Bronchial epithelial cell (primary cell): Measurements from ENCODE around the gene CLCNKA. TPM values are rescaled to one million over a fixed set of nuclear protein-coding genes. Genes with fewer than 3 reads are reported as not detected.
A peak's percentile ranks its signal among the peaks of the same experiment; 100 is the strongest.
"Not testable (repeated sequence)": the region's sequence is repeated elsewhere in the genome, so short reads cannot be mapped to it uniquely, and the experiment has no call there.

Source experiments
- DNase-seq: peaks from one replicate; pipeline ENCODE4 v3.0.0-alpha.2; 2010; ENCODE audit warnings: low read depth
- FAIRE-seq: peaks from 2 replicates; lab custom pipeline; 2011; peaks lifted over from hg19 to GRCh38; lab: Jason Lieb, UNC
- H3K27me3 ChIP-seq: 2 replicates; pipeline ENCODE4 v1.5.1; 2011; ENCODE audit warnings: low read length; ENCODE audit not compliant: control insufficient read depth, insufficient read depth
- H3K36me3 ChIP-seq: 2 replicates; pipeline ENCODE4 v1.5.1; 2011; ENCODE audit warnings: low read length; ENCODE audit not compliant: control insufficient read depth, insufficient read depth
- H3K4me3 ChIP-seq: 2 replicates; pipeline ENCODE4 v1.5.1; 2011; ENCODE audit warnings: mild to moderate bottlenecking, low read depth, low read length, control low read depth
- CTCF ChIP-seq: IDR thresholded peaks from 2 replicates; pipeline ENCODE4 v1.5.1; 2011; ENCODE audit warnings: mild to moderate bottlenecking, moderate library complexity, low read length, control low read depth, inconsistent platforms; ENCODE audit not compliant: insufficient read depth, severe bottlenecking
- total RNA-seq: library from RNA; depleted of rRNA; stranded (reverse); fragments of >200 nt; gene quantifications from 2 replicates; pipeline ENCODE4 v1.2.1, GENCODE V29; 2014

Gene CLCNKA
- total RNA-seq, 1 donor from 2014 or later: not detected

GRCh38 chr1:15998929-15999328 is 22.9 kb upstream of the CLCNKA start:
- Histone ChIP-seq H3K27me3 (no peaks in the 10 kb centered on the region), H3K36me3 (no peaks in the 10 kb centered on the region), H3K4me3 (no peak overlapping the region)
- no peak for DNase-seq
- FAIRE-seq: no peak
- no peak for TF ChIP-seq CTCF

DNA sequence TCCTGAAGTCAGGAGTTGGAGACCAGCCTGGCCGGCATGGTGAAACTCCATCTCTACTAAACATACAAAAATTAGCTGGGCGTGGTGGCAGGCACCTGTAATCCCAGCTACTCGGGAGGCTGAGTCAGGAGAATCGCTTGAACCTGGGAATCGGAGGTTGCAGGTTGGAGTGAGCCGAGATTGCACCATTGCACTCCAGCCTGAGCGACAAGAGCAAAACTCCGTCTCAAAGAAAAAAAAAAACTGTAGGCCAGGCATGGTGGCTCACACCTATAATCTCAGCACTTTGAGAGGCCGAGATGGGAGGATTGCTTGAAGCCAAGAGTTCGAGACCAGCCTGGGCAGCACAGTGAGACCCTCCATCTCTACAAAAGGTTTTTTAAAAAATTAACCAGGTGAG is 20.6 kb upstream of the CLCNKA start:
- H3K4me3 ChIP-seq, H3K36me3 ChIP-seq, DNase-seq, H3K27me3 ChIP-seq, FAIRE-seq: not testable (repeated sequence)

GRCh38 chr1:16005597-16005996 is 16.2 kb upstream of the CLCNKA start:
- Histone ChIP-seq H3K4me3 (no peak overlapping the region), H3K36me3 (no peaks in the 10 kb centered on the region), H3K27me3 (no peaks in the 10 kb centered on the region)
- no peak for DNase-seq
- no peak for FAIRE-seq
- no peak for TF ChIP-seq CTCF

GRCh38 chr1:16006010-16006409 is 15.8 kb upstream of the CLCNKA start:
- no peaks in the 10 kb centered on the region for H3K27me3 ChIP-seq
- TF ChIP-seq CTCF: no peak
- DNase-seq (no peak), FAIRE-seq (no peak)
- no peak overlapping the region for H3K4me3 ChIP-seq
- H3K36me3 ChIP-seq: no peaks in the 10 kb centered on the region

DNA sequence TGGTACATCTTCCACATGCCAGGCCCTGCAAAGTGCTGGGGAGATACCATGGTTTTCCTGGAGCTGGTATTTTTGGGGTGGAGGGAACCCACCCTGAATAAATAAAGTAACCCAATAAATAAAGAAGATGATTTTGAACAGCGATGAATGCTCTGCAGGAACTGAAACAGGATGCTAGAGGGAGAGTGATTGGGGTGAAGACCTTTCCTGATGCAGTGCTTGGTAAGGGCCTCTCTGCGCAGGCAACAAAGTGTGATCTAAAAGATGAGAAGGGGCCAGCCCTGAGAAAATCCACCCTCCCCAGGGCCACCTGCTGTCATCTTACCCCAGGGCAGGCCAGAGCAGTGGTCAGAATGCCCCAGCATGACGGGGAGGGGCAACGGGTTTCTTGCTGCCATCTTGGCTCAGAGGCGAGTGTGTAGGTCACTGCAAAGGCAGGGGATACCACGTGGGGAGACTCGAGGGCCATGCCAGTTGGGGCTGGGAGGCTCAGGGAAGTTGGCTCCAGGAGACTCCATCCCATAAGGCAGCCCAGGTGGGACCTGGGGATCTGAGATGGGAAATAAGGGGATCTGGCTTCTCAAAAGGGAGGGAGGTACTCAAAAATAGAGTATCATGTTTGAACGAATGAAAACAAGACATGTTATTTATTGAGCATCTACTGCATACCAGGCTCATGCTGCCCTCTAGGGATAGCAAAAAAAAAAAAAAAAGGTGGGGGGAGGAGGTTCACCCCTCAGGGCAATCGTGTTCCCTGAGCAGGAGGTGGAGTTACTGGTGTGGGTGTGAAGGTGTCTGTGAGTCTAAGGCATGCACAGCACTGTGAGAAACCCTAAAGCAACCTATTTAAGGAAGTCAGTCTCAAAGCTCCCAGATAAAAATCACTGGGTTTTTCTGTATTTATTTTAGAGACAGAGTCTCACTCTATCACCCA is 15.0 kb upstream of the CLCNKA start:
- peak; percentile 20 for TF ChIP-seq CTCF
- Histone ChIP-seq H3K4me3 (no peak overlapping the region), H3K27me3 (no peaks in the 10 kb centered on the region), H3K36me3 (no peaks in the 10 kb centered on the region)
- FAIRE-seq (no peak), DNase-seq (peak; percentile 79)

DNA sequence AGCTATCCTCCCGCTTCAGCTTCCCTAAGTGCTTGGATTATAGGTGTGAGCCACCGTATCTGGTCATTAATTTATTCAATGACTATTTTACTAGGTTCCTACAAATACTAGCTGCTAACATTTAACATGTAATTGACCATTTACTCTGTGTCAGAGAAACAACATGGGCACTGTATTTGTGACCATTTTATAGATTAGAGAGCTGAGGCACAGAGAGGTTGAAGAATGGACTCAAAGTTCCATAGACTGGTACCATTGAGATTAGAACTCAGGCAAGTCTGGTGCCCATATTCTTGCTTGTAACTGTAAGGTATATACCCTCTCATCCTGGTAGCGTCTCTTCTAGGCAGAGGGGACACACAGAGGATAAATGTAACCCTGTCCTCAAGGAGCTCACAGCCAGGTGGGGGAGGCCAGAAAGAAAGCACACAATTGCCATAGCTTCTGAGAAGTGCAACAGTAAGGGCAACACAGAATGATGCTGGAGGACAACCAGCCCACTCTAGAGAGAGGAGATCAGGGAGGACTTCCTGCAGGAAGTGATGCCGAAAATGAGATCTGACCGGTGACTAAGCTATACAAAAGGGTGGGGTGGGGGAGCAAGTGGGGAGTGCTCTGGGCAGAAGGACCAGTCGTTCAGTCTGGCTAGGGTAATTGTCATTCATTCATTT is 14.0 kb upstream of the CLCNKA start:
- no peaks in the 10 kb centered on the region for H3K36me3 ChIP-seq
- TF ChIP-seq CTCF: no peak
- no peak for DNase-seq
- no peaks in the 10 kb centered on the region for H3K27me3 ChIP-seq
- FAIRE-seq: no peak
- no peak overlapping the region for H3K4me3 ChIP-seq
